ENCODE data around the gene ZNF536. TPM values are rescaled to one million over a fixed set of nuclear protein-coding genes. Genes with fewer than 3 reads are reported as not detected.

Gene ZNF536
- total RNA-seq, 1 experiment from 2014 or later, result 0.35 TPM

DNA sequence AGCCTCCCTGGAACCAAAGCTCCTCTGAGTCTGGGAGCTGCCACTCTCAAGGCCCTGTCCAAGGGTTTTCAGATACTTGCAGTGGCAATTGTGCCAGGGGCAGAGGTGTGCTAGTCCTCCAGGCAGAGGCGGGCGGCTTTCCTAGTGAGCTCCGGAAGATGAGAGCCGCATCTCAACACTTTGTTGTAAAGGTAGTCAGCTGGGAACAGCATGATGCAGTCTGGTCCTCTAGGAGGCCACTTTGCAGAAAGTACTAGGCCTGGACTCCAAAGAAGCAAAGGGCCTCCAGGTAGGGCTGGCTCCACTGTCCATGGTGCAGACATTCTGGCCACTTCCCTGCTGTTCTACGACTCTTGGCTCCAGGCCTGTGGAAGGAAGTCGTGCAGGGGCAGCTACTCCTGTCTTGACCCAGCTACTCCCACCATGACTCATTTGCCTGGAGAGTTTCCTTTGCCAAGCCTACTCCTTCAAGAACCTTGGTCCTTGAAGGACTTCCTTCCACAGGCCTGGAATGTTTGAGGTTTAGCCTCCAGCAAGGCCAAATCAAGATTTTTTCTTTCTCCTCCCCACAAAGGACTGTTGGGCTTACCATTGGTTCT is 9.9 kb upstream of the ZNF536 start (continued):
- TF ChIP-seq RELA (CRISPR knock-in tag; IDR thresholded peaks at IDR 0.05; ENCODE audit: borderline replicate concordance) (no peak), MYBL2 (CRISPR knock-in tag; IDR thresholded peaks at IDR 0.05) (no peak), FOXK1 (CRISPR knock-in tag; IDR thresholded peaks at IDR 0.05) (no peak)
- TF ChIP-seq, protein P1, sequence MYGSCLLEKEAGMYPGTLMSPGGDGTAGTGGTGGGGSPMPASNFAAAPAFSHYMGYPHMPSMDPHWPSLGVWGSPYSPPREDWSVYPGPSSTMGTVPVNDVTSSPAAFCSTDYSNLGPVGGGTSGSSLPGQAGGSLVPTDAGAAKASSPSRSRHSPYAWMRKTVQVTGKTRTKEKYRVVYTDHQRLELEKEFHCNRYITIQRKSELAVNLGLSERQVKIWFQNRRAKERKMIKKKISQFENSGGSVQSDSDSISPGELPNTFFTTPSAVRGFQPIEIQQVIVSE (CRISPR knock-in tag; IDR thresholded peaks at IDR 0.05; ENCODE audit: borderline replicate concordance), result no peak
- TF ChIP-seq, protein P2, sequence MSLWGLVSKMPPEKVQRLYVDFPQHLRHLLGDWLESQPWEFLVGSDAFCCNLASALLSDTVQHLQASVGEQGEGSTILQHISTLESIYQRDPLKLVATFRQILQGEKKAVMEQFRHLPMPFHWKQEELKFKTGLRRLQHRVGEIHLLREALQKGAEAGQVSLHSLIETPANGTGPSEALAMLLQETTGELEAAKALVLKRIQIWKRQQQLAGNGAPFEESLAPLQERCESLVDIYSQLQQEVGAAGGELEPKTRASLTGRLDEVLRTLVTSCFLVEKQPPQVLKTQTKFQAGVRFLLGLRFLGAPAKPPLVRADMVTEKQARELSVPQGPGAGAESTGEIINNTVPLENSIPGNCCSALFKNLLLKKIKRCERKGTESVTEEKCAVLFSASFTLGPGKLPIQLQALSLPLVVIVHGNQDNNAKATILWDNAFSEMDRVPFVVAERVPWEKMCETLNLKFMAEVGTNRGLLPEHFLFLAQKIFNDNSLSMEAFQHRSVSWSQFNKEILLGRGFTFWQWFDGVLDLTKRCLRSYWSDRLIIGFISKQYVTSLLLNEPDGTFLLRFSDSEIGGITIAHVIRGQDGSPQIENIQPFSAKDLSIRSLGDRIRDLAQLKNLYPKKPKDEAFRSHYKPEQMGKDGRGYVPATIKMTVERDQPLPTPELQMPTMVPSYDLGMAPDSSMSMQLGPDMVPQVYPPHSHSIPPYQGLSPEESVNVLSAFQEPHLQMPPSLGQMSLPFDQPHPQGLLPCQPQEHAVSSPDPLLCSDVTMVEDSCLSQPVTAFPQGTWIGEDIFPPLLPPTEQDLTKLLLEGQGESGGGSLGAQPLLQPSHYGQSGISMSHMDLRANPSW (CRISPR knock-in tag; conservative IDR thresholded peaks at IDR 0.05; ENCODE audit: low read depth), result no peak

DNA sequence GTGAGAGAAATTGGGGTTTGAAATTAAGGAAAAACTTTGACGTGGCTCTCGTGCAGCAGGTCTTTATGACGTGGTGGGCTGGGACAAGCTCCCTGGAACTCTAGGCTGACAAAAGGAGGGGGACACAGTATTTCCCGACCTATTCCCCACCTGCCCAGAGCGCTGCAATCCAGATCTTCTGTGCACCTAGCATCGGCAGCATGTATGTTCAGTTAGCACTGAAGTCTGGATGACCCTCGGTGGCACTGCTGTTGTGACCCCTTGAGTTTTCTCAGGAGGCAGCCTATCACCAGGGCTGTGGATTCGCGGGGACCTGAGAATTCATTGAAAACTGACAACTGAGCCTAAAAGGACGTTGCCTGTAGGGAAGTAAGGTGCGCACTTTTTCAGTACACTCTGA is 9.1 kb upstream of the ZNF536 start:
- H3K27ac Mint-ChIP-seq, result no peak overlapping the region
- peaks cover 7% of the 10 kb centered on the region; the same call in 1 of the 2 replicates for H3K27me3 Mint-ChIP-seq (ENCODE audit: low read depth)
- H3K36me3 Mint-ChIP-seq, result no peaks in the 10 kb centered on the region
- DNase-seq (ENCODE audit: low spot score) (no peak), ATAC-seq (no peak)
- H3K4me3 Mint-ChIP-seq, result no peak overlapping the region
- H3K4me1 Mint-ChIP-seq, result peaks cover 36% of the 10 kb centered on the region
- TF ChIP-seq TEAD1 (CRISPR knock-in tag; IDR thresholded peaks at IDR 0.05) (no peak), ZNF423 (CRISPR knock-in tag; IDR thresholded peaks at IDR 0.05) (no peak), CREB1 (CRISPR knock-in tag; IDR thresholded peaks at IDR 0.05) (no peak)
- ChIA-PET POLR2A (no interaction called here), CTCF (no interaction called here)
- no peaks in the 10 kb centered on the region for H3K9me3 Mint-ChIP-seq

DNA sequence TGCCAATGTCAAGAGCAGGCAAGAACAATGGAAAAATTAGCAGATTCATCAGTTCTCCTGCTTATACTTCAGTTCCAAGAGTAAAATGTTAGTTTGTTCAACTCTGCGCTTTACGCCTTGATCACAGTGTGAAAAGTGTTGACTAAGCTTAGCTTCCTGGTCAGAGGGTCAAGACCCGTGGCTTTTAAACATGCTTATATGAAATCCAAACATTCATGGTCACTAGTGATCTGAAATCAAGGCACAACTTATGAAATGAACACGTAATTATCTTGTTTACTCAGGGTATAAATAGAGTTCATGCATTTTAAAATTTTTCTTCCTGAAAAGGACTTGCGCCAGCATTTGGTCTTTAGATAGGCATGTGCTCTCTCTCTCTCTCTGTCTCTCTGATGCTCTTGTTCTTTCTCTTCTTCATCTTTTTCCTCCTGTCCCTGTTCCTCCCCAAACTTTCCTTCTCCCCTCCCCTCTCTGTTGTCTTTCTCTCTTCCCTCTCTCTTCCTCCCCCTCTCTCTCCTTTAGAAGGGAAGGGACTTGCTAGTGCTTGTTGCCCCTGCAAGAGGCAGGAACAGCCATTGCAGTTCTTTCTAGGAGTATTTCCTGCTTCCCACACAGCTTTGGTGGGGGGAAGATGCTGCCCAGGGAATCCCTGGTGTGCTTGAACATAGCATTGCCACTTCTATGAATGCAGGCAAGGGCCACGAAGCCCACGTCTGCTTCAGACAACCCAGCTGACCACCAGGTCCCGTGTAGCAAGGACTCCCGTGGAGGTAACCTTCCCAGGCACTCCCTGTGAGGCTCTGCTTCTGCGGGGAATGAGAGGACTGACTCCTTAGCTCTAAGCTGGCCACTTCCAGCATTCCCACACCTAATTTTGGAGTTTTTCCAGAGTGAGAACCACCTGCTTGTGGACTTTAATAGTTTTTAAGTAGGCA is 7.1 kb upstream of the ZNF536 start:
- H3K27ac Mint-ChIP-seq, result no peak overlapping the region
- peaks cover 32% of the 10 kb centered on the region for H3K4me1 Mint-ChIP-seq
- TF ChIP-seq, protein P3, sequence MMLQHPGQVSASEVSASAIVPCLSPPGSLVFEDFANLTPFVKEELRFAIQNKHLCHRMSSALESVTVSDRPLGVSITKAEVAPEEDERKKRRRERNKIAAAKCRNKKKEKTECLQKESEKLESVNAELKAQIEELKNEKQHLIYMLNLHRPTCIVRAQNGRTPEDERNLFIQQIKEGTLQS (CRISPR knock-in tag; conservative IDR thresholded peaks at IDR 0.05), result no peak
- no peak for TF ChIP-seq ATF1 (CRISPR knock-in tag; IDR thresholded peaks at IDR 0.05)
- no peak for TF ChIP-seq TEAD4 (CRISPR knock-in tag; IDR thresholded peaks at IDR 0.05)
- TF ChIP-seq, protein P4, sequence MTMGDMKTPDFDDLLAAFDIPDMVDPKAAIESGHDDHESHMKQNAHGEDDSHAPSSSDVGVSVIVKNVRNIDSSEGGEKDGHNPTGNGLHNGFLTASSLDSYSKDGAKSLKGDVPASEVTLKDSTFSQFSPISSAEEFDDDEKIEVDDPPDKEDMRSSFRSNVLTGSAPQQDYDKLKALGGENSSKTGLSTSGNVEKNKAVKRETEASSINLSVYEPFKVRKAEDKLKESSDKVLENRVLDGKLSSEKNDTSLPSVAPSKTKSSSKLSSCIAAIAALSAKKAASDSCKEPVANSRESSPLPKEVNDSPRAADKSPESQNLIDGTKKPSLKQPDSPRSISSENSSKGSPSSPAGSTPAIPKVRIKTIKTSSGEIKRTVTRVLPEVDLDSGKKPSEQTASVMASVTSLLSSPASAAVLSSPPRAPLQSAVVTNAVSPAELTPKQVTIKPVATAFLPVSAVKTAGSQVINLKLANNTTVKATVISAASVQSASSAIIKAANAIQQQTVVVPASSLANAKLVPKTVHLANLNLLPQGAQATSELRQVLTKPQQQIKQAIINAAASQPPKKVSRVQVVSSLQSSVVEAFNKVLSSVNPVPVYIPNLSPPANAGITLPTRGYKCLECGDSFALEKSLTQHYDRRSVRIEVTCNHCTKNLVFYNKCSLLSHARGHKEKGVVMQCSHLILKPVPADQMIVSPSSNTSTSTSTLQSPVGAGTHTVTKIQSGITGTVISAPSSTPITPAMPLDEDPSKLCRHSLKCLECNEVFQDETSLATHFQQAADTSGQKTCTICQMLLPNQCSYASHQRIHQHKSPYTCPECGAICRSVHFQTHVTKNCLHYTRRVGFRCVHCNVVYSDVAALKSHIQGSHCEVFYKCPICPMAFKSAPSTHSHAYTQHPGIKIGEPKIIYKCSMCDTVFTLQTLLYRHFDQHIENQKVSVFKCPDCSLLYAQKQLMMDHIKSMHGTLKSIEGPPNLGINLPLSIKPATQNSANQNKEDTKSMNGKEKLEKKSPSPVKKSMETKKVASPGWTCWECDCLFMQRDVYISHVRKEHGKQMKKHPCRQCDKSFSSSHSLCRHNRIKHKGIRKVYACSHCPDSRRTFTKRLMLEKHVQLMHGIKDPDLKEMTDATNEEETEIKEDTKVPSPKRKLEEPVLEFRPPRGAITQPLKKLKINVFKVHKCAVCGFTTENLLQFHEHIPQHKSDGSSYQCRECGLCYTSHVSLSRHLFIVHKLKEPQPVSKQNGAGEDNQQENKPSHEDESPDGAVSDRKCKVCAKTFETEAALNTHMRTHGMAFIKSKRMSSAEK (CRISPR knock-in tag; IDR thresholded peaks at IDR 0.05; ENCODE audit: borderline replicate concordance), result no peak
- no peak for TF ChIP-seq KAT7 (CRISPR knock-in tag; IDR thresholded peaks at IDR 0.05; ENCODE audit: borderline replicate concordance)
- TF ChIP-seq ZNF423 (CRISPR knock-in tag; IDR thresholded peaks at IDR 0.05), result no peak
- no peak for TF ChIP-seq NFE2L1 (CRISPR knock-in tag; IDR thresholded peaks at IDR 0.05)
- TF ChIP-seq JAZF1 (CRISPR knock-in tag; IDR thresholded peaks at IDR 0.05), result no peak
- TF ChIP-seq, protein P5, sequence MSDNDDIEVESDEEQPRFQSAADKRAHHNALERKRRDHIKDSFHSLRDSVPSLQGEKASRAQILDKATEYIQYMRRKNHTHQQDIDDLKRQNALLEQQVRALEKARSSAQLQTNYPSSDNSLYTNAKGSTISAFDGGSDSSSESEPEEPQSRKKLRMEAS (CRISPR knock-in tag; IDR thresholded peaks at IDR 0.05), result no peak
- no peak for TF ChIP-seq ETV6 (CRISPR knock-in tag; IDR thresholded peaks at IDR 0.05)
- TF ChIP-seq, protein P6, sequence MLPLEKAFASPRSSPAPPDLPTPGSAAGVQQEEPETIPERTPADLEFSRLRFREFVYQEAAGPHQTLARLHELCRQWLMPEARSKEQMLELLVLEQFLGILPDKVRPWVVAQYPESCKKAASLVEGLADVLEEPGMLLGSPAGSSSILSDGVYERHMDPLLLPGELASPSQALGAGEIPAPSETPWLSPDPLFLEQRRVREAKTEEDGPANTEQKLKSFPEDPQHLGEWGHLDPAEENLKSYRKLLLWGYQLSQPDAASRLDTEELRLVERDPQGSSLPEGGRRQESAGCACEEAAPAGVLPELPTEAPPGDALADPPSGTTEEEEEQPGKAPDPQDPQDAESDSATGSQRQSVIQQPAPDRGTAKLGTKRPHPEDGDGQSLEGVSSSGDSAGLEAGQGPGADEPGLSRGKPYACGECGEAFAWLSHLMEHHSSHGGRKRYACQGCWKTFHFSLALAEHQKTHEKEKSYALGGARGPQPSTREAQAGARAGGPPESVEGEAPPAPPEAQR (CRISPR knock-in tag; IDR thresholded peaks at IDR 0.05), result no peak
- TF ChIP-seq SMAD3 (CRISPR knock-in tag; IDR thresholded peaks at IDR 0.05; ENCODE audit: borderline replicate concordance), result no peak
- TF ChIP-seq GTF2I (CRISPR knock-in tag; conservative IDR thresholded peaks at IDR 0.05), result no peak
- TF ChIP-seq OVOL2 (CRISPR knock-in tag; IDR thresholded peaks at IDR 0.05; ENCODE audit: borderline replicate concordance), result no peak
- no peak for TF ChIP-seq NR2C2 (CRISPR knock-in tag; IDR thresholded peaks at IDR 0.05)
- ATAC-seq, result no peak
- H3K27me3 Mint-ChIP-seq (ENCODE audit: low read depth), result peaks cover 11% of the 10 kb centered on the region; the same call in 1 of the 2 replicates
- H3K36me3 Mint-ChIP-seq, result no peaks in the 10 kb centered on the region
- no peak overlapping the region for H3K4me3 Mint-ChIP-seq
- ChIA-PET POLR2A (no interaction called here), CTCF (interaction anchor here (0.6 to 1.3 kb wide), 2 partner anchors 41 to 127 kb away, joined by 3 to 5 read pairs; no protein-coding TSS in a partner anchor)
- H3K9me3 Mint-ChIP-seq, result no peaks in the 10 kb centered on the region
- no peak for DNase-seq (ENCODE audit: low spot score)
